Fibroblast of mammary gland (primary cell): ENCODE results near the gene ITIH3.

ENCODE experiments used
- DNase-seq: peaks from one replicate; pipeline ENCODE4 v3.0.0-alpha.2; 2010; ENCODE audit warnings: low read depth
- H3K4me3 ChIP-seq: 2 replicates; pipeline ENCODE4 v1.5.1; 2011; ENCODE audit warnings: low read depth, mild to moderate bottlenecking, low read length, moderate library complexity; ENCODE audit not compliant: control insufficient read depth
- CTCF ChIP-seq: conservative IDR thresholded peaks from 2 replicates; pipeline ENCODE4 v1.5.1; 2011; ENCODE audit warnings: low read depth, low read length, inconsistent platforms; ENCODE audit not compliant: control insufficient read depth, insufficient read depth

ITIH3 gene

GRCh38 chr3:52839892-52840545 is 45.4 kb downstream of the ITIH3 start:
- no peak for DNase-seq
- H3K4me3 ChIP-seq: no peak overlapping the region
- TF ChIP-seq CTCF: no peak

DNA sequence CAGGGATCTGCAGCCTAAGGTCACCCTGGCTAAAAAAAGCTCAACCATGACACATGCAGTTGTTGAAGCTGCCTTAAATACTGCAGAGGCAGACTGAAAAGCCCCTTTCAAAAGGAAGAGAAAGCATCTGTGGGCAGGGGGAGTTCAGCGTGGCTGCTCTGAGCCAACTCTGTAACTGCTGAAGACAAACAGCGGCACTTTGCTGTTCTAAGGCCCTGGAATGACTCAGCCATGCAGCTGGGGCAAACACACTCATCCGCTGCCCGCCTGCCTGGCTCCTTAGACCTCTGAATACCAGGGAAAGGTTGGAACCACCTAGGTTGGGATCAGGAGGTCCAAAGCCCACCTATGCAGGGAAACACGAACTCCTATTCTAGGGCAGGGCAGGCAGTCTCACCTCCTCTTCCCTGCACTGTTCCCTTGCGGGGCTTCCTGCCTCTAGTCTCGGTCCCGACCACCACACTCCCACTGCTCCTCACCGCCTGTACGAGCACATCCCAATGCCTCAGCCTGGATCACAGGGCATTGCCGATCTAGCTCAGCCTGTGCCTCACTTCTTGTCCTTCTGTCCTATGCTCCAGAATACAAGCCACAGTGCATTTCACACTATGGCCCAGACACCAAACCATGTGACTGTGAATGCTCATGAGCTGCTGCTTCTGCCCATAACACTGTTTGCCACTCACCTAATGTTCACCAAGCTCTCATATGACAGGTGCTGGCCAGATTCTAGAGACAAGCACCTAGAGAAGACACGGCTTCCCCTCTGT is 46.8 kb downstream of the ITIH3 start:
- H3K4me3 ChIP-seq: no peak overlapping the region
- no peak for TF ChIP-seq CTCF
- DNase-seq: no peak

GRCh38 chr3:52841981-52842340 is 47.4 kb downstream of the ITIH3 start:
- H3K4me3 ChIP-seq: no peak overlapping the region
- no peak for DNase-seq
- no peak for TF ChIP-seq CTCF

GRCh38 chr3:52842424-52842823 is 47.8 kb downstream of the ITIH3 start:
- no peak for TF ChIP-seq CTCF

GRCh38 chr3:52843108-52843865 is 48.7 kb downstream of the ITIH3 start:
- DNase-seq: no peak
- no peak overlapping the region for H3K4me3 ChIP-seq
- no peak for TF ChIP-seq CTCF

More at GRCh38 chr3:52842424-52842823, 47.8 kb downstream of the ITIH3 start:
- no peak for DNase-seq
- no peak overlapping the region for H3K4me3 ChIP-seq

DNA sequence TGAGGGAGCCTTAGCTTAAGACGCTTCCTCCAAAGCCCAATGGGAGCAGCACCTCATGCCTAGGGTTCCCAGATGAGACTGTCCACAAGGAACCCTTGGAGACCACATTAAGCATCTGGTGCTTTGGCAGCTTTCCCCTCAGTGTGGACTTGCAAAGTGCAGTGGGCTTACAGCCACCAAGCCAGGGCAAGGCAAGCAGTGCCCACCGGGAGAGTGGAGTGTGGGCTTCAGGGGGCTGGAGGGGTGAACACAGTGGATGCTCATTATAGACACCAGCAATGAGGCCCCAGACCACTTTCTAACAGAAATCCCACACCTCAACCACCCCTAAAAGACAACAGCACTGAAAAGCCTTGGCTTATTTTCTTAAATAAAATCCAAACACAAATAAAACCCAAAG is 49.3 kb downstream of the ITIH3 start:
- H3K4me3 ChIP-seq: no peak overlapping the region
- TF ChIP-seq CTCF: no peak
- no peak for DNase-seq
